ENCODE results near the gene TLN1. TPM values are rescaled to one million over a fixed set of nuclear protein-coding genes. Genes with fewer than 3 reads are reported as not detected.
A peak's percentile ranks its signal among the peaks of the same experiment; 100 is the strongest.

TLN1 gene
- polyA plus RNA-seq, 3 donors = 46.6 to 251 (median 93.0) TPM

- H3K27me3 Mint-ChIP-seq (ENCODE audit: low read depth in 3 of 3) = peaks cover 24 to 39% (median 31%) of the 10 kb centered on the region in 3 donors
- Histone ChIP-seq H3K79me2 (ENCODE audit: insufficient read depth, low read length) (no peaks in the 10 kb centered on the region), H3K27ac (ENCODE audit: low read depth in 1 of 2, low read length in 2 of 2) (no peak overlapping the region), H3K4me1 (ENCODE audit: control insufficient read depth in 1 of 2, insufficient read depth in 2 of 2, low read length in 2 of 2) (peaks cover 12 to 13% of the 10 kb centered on the region in 2 donors), H3K4me2 (replicated peaks; ENCODE audit: extremely low read depth, low read length, poor library complexity, severe bottlenecking) (peak overlapping the region; percentile 77), H3K9ac (ENCODE audit: insufficient read depth, low read length, poor library complexity, severe bottlenecking) (peak overlapping the region; percentile 41), H3K9me3 (replicated peaks in 1 of 2; ENCODE audit: control insufficient read depth in 1 of 2, insufficient read depth in 1 of 2, low read length in 2 of 2) (no peaks in the 10 kb centered on the region), H3K36me3 (replicated peaks in 1 of 2; ENCODE audit: control insufficient read depth in 1 of 2, insufficient read depth in 2 of 2, low read length in 2 of 2) (no peaks in the 10 kb centered on the region), H3K4me3 (replicated peaks in 1 of 3; ENCODE audit: low read depth in 2 of 3, low read length in 3 of 3) (peak overlapping the region; percentile 28 to 71 (median 42)), H3K27me3 (ENCODE audit: control insufficient read depth in 2 of 2, insufficient read depth in 2 of 2, low read length in 2 of 2) (peaks cover 7 to 27% of the 10 kb centered on the region in 2 donors), H2AFZ (ENCODE audit: insufficient read depth, low read depth, low read length, poor library complexity, severe bottlenecking) (peak overlapping the region; percentile 83), H4K20me1 (ENCODE audit: insufficient read depth, low read length) (no peaks in the 10 kb centered on the region)
- H3K36me3 Mint-ChIP-seq = peaks cover 0 to 5% of the 10 kb centered on the region in 2 donors
- 10% methylated on average over 51 of the region's 51 CpGs for WGBS (ENCODE audit: insufficient coverage)
- peaks cover 10% of the 10 kb centered on the region for H3K4me1 Mint-ChIP-seq
- peak in 1 of 3 donors; percentile 32 for DNase-seq
- no peak overlapping the region for H3K27ac Mint-ChIP-seq
- intact Hi-C loops (cut with micrococcal nuclease) = no loop called here
- H3K9me3 Mint-ChIP-seq = peaks cover 0 to 5% (median 2%) of the 10 kb centered on the region in 7 donors
- no peak for TF ChIP-seq CTCF (IDR thresholded peaks at IDR 0.05)
- H3K4me3 Mint-ChIP-seq = peak overlapping the region; percentile 69 to 87
Observed at GRCh38 chr9:35675732-35676392, 56.1 kb downstream of the TLN1 start.

GRCh38 chr9:35675204-35675603, 56.8 kb downstream of the TLN1 start:
- no peak overlapping the region for H3K27ac ChIP-seq (ENCODE audit: low read depth in 1 of 2, low read length in 2 of 2)
- Mint-ChIP-seq H3K27ac (no peak overlapping the region), H3K4me3 (peak overlapping the region; percentile 69 to 87), H3K4me1 (peaks cover 10% of the 10 kb centered on the region), H3K36me3 (peaks cover 0 to 5% of the 10 kb centered on the region in 2 donors), H3K27me3 (ENCODE audit: low read depth in 3 of 3) (peaks cover 24 to 39% (median 31%) of the 10 kb centered on the region in 3 donors), H3K9me3 (peaks cover 0 to 5% (median 2%) of the 10 kb centered on the region in 7 donors)
- intact Hi-C loops (cut with micrococcal nuclease) = no loop called here
- H3K36me3 ChIP-seq (replicated peaks in 1 of 2; ENCODE audit: control insufficient read depth in 1 of 2, insufficient read depth in 2 of 2, low read length in 2 of 2) = no peaks in the 10 kb centered on the region
- peak overlapping the region; percentile 83 for H2AFZ ChIP-seq (ENCODE audit: insufficient read depth, low read depth, low read length, poor library complexity, severe bottlenecking)
- H4K20me1 ChIP-seq (ENCODE audit: insufficient read depth, low read length) = no peaks in the 10 kb centered on the region
- peaks cover 7 to 27% of the 10 kb centered on the region in 2 donors for H3K27me3 ChIP-seq (ENCODE audit: control insufficient read depth in 2 of 2, insufficient read depth in 2 of 2, low read length in 2 of 2)
- peak overlapping the region; percentile 77 for H3K4me2 ChIP-seq (replicated peaks; ENCODE audit: extremely low read depth, low read length, poor library complexity, severe bottlenecking)
- peaks cover 12 to 13% of the 10 kb centered on the region in 2 donors for H3K4me1 ChIP-seq (ENCODE audit: control insufficient read depth in 1 of 2, insufficient read depth in 2 of 2, low read length in 2 of 2)
- no peaks in the 10 kb centered on the region for H3K9me3 ChIP-seq (replicated peaks in 1 of 2; ENCODE audit: control insufficient read depth in 1 of 2, insufficient read depth in 1 of 2, low read length in 2 of 2)
- TF ChIP-seq CTCF (IDR thresholded peaks at IDR 0.05) = no peak
- WGBS (ENCODE audit: insufficient coverage) = 53% methylated on average over 10 of the region's 13 CpGs
- no peak for DNase-seq
- no peak overlapping the region for H3K9ac ChIP-seq (ENCODE audit: insufficient read depth, low read length, poor library complexity, severe bottlenecking)
- H3K79me2 ChIP-seq (ENCODE audit: insufficient read depth, low read length) = no peaks in the 10 kb centered on the region
- peak overlapping the region in 1 of 3 experiments; percentile 71 for H3K4me3 ChIP-seq (replicated peaks in 1 of 3; ENCODE audit: low read depth in 2 of 3, low read length in 3 of 3)

All from CD14-positive monocyte (primary cell).